ENCODE results near the gene NOL3. TPM values are rescaled to one million over a fixed set of nuclear protein-coding genes. Genes with fewer than 3 reads are reported as not detected.
A peak's percentile ranks its signal among the peaks of the same experiment; 100 is the strongest.

Gene NOL3
- total and polyA plus RNA-seq, 2 donors (not counting 3 experiments of a cell fraction or from before 2014, with no cell fraction given): 16.0 to 19.4 TPM

- peak overlapping the region; percentile 39 for H3K9ac ChIP-seq (replicated peaks; ENCODE audit: extremely low read depth, insufficient read depth, low read length)
- no peak overlapping the region for H3K27ac ChIP-seq (ENCODE audit: insufficient read depth, low read depth, low read length)
- H3K4me3 ChIP-seq (replicated peaks in 1 of 3; ENCODE audit: insufficient read depth in 1 of 3, low read depth in 1 of 3, low read length in 3 of 3): peak overlapping the region; percentile 25 to 56 (median 30)
- TF ChIP-seq CTCF (IDR thresholded peaks at IDR 0.05; ENCODE audit: extremely low read depth in 1 of 2, insufficient read depth in 1 of 2, low read depth in 1 of 2, low read length in 2 of 2) (peak in 1 of 2 donors; percentile 42), POLR2AphosphoS5 (IDR thresholded peaks at IDR 0.05; ENCODE audit: insufficient read depth, low read depth, low read length) (peak; percentile 46), MAX (IDR thresholded peaks at IDR 0.05; ENCODE audit: insufficient read depth, insufficient read length) (no peak)
- H3K27me3 ChIP-seq (ENCODE audit: control insufficient read depth in 2 of 2, insufficient read depth in 2 of 2, low read length in 2 of 2): peaks cover 0 to 7% of the 10 kb centered on the region in 2 experiments
- ChIA-PET CTCF (interaction anchor here (1.0 to 8.2 kb wide), 6 partner anchors 131 to 196 kb away, joined by 3 to 302 read pairs (median 4); no protein-coding TSS in a partner anchor), POLR2A (no interaction called here)
- DNase-seq (ENCODE audit: low read depth, low spot score) (peak; percentile 63), FAIRE-seq (no peak)
- no peaks in the 10 kb centered on the region for H3K79me2 ChIP-seq (ENCODE audit: control insufficient read depth, insufficient read depth, low read length)
- H2AFZ ChIP-seq (ENCODE audit: low read depth, low read length): peak overlapping the region; percentile 87
- no TSS peak for BruUV-seq (replicated peaks)
- peaks cover 3% of the 10 kb centered on the region for H3K4me1 ChIP-seq (ENCODE audit: control insufficient read depth, extremely low read depth, insufficient read depth, low read length)
- H4K20me1 ChIP-seq (replicated peaks; ENCODE audit: control insufficient read depth, extremely low read depth, insufficient read depth, low read length): no peaks in the 10 kb centered on the region
- H3K4me2 ChIP-seq (ENCODE audit: insufficient read depth, low read length): peak overlapping the region; percentile 57
- H3K9me1 ChIP-seq (replicated peaks; ENCODE audit: control insufficient read depth, extremely low read depth, insufficient read depth, low read length): no peaks in the 10 kb centered on the region
- dilution Hi-C loops (cut with MboI; ENCODE audit: extremely low pct_ligation_motif_present, low sequenced_read_pairs) (no loop called here), intact Hi-C loops (cut with micrococcal nuclease) (no loop called here)
- no peaks in the 10 kb centered on the region for H3K9me3 ChIP-seq (replicated peaks; ENCODE audit: control insufficient read depth, insufficient read depth, low read length)
- H3K36me3 ChIP-seq (ENCODE audit: control insufficient read depth in 2 of 2, extremely low read depth in 1 of 2, insufficient read depth in 2 of 2, low read length in 2 of 2): peaks cover under 1 to 21% of the 10 kb centered on the region in 2 experiments
These were observed 20.1 kb upstream of the NOL3 start for GRCh38 chr16:67150047-67150832.
